ENCODE data around the gene PRKCZ.

Gene PRKCZ

GRCh38 chr1:2194319-2194897, 144.2 kb downstream of the PRKCZ start, which contains the start of gene FAAP20:
TSS of gene FAAP20 (minus strand) at chr1:2194772. CDS start at chr1:2194749, 23 bp downstream.
- H3K4me1 ChIP-seq (ENCODE audit: insufficient read depth, poor library complexity, severe bottlenecking): no peaks in the 10 kb centered on the region
- H3K27me3 ChIP-seq (ENCODE audit: insufficient read depth, poor library complexity, severe bottlenecking): no peaks in the 10 kb centered on the region
- ATAC-seq (ENCODE audit: low read depth) (peak; percentile 40), DNase-seq (ENCODE audit: low spot score) (no peak)
- H3K36me3 ChIP-seq (ENCODE audit: low read depth): no peaks in the 10 kb centered on the region; the same call in 1 of the 2 replicates
- H3K4me3 ChIP-seq (ENCODE audit: severe bottlenecking): peak within 1 kb of the TSS; percentile 81
- peak within 1 kb of the TSS; percentile 62 for H3K27ac ChIP-seq (ENCODE audit: poor library complexity, severe bottlenecking)
- no peak for TF ChIP-seq CTCF (IDR thresholded peaks at IDR 0.05; ENCODE audit: poor library complexity, severe bottlenecking)
- H3K9me3 ChIP-seq (ENCODE audit: severe bottlenecking): no peaks in the 10 kb centered on the region

- Histone ChIP-seq H3K4me1 (ENCODE audit: insufficient read depth, poor library complexity, severe bottlenecking) (no peaks in the 10 kb centered on the region), H3K9me3 (ENCODE audit: severe bottlenecking) (no peaks in the 10 kb centered on the region), H3K27ac (ENCODE audit: poor library complexity, severe bottlenecking) (peak overlapping the region; percentile 62), H3K4me3 (ENCODE audit: severe bottlenecking) (peak overlapping the region; percentile 81), H3K36me3 (ENCODE audit: low read depth) (no peaks in the 10 kb centered on the region; the same call in 1 of the 2 replicates), H3K27me3 (ENCODE audit: insufficient read depth, poor library complexity, severe bottlenecking) (no peaks in the 10 kb centered on the region)
- DNase-seq (ENCODE audit: low spot score): peak; percentile 92
- peak; percentile 98 for TF ChIP-seq CTCF (IDR thresholded peaks at IDR 0.05; ENCODE audit: poor library complexity, severe bottlenecking)
- ATAC-seq (ENCODE audit: low read depth): peak; percentile 75
These were observed 144.9 kb downstream of the PRKCZ start for GRCh38 chr1:2194898-2195673.

GRCh38 chr1:2195785-2196184, 145.6 kb downstream of the PRKCZ start:
- H3K27me3 ChIP-seq (ENCODE audit: insufficient read depth, poor library complexity, severe bottlenecking): no peaks in the 10 kb centered on the region

GRCh38 chr1:2196901-2197638, 146.9 kb downstream of the PRKCZ start:
- H3K4me3 ChIP-seq (ENCODE audit: severe bottlenecking): no peak overlapping the region
- TF ChIP-seq CTCF (IDR thresholded peaks at IDR 0.05; ENCODE audit: poor library complexity, severe bottlenecking): no peak
- ATAC-seq (ENCODE audit: low read depth) (no peak), DNase-seq (ENCODE audit: low spot score) (no peak)
- no peaks in the 10 kb centered on the region for H3K4me1 ChIP-seq (ENCODE audit: insufficient read depth, poor library complexity, severe bottlenecking)
- H3K9me3 ChIP-seq (ENCODE audit: severe bottlenecking): no peaks in the 10 kb centered on the region
- H3K36me3 ChIP-seq (ENCODE audit: low read depth): no peaks in the 10 kb centered on the region; the same call in 1 of the 2 replicates
- no peaks in the 10 kb centered on the region for H3K27me3 ChIP-seq (ENCODE audit: insufficient read depth, poor library complexity, severe bottlenecking)
- H3K27ac ChIP-seq (ENCODE audit: poor library complexity, severe bottlenecking): no peak overlapping the region

More at GRCh38 chr1:2195785-2196184, 145.6 kb downstream of the PRKCZ start:
- ATAC-seq (ENCODE audit: low read depth) (no peak), DNase-seq (ENCODE audit: low spot score) (no peak)
- no peak for TF ChIP-seq CTCF (IDR thresholded peaks at IDR 0.05; ENCODE audit: poor library complexity, severe bottlenecking)
- Histone ChIP-seq H3K4me3 (ENCODE audit: severe bottlenecking) (no peak overlapping the region), H3K9me3 (ENCODE audit: severe bottlenecking) (no peaks in the 10 kb centered on the region), H3K27ac (ENCODE audit: poor library complexity, severe bottlenecking) (peak overlapping the region; percentile 62), H3K36me3 (ENCODE audit: low read depth) (no peaks in the 10 kb centered on the region; the same call in 1 of the 2 replicates), H3K4me1 (ENCODE audit: insufficient read depth, poor library complexity, severe bottlenecking) (no peaks in the 10 kb centered on the region)
